Stomach smooth muscle (tissue), 2 donors: ENCODE results near the gene TENM4.
"Not testable (repeated sequence)": the region's sequence is repeated elsewhere in the genome, so short reads cannot be mapped to it uniquely, and the experiment has no call there.

Experiments used
- H3K27ac ChIP-seq: one replicate; pipeline ENCODE4 v1.7.0; 2013; ENCODE audit warnings: mild to moderate bottlenecking, low read length, inconsistent platforms
- H3K27me3 ChIP-seq, 2 donors: one replicate each; pipeline ENCODE4 v1.7.0; 2013; ENCODE audit warnings: low read length in 2 of 2; ENCODE audit not compliant: insufficient read depth in 2 of 2, control insufficient read depth in 1 of 2
- H3K36me3 ChIP-seq, 2 donors: one replicate each; pipeline ENCODE4 v1.7.0; 2013; ENCODE audit warnings: low read length in 2 of 2; ENCODE audit not compliant: control insufficient read depth in 2 of 2, insufficient read depth in 2 of 2
- H3K4me1 ChIP-seq: one replicate; pipeline ENCODE4 v1.7.0; 2013; ENCODE audit warnings: low read length; ENCODE audit not compliant: control insufficient read depth, insufficient read depth
- H3K4me3 ChIP-seq, 2 donors: one replicate each; pipeline ENCODE4 v1.7.0; 2013; ENCODE audit warnings: low read length in 2 of 2
- H3K9ac ChIP-seq, 2 donors: one replicate each; pipeline ENCODE4 v1.7.0; 2013; ENCODE audit warnings: low read length in 2 of 2, mild to moderate bottlenecking in 1 of 2
- H3K9me3 ChIP-seq, 2 donors: one replicate each; pipeline ENCODE4 v1.7.0; 2013; ENCODE audit warnings: low read length in 2 of 2; ENCODE audit not compliant: control insufficient read depth in 2 of 2
- donor health status: healthy.
- donor health status: Pancreatic carcinoma.

The TENM4 gene

DNA sequence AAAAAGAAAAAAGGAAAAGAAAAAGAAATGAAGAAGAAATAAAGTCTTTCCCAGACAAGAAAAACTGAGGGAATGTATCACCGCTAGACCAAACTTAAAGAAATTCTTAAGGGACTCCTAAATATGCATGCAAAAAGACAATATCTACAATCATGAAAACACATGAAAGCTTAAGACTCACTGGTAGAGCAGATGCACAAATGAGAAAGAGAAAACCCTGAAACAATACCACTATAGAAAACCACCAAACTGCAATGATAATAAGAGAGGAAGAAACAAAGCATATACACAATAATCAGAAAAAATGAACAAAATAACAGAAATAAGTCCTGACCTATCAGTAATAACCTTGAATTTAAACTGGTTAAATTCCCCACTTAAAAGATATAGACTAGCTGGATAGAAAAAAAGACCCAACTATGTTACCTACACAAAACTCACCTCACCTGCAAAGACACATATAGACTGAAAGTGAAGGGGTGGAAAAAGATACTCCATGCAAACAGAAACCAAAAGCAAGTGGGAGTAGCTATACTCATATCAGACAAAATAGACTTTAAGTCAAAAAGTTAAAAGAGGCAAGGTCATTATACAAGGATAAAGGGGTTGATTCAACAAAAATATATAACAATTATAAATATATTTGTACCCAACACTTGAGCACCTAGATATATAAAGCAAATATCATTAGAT is 804.9 kb downstream of the TENM4 start:
- Histone ChIP-seq H3K27me3 (peaks cover 0 to 4% of the 10 kb centered on the region in 2 donors), H3K9me3 (no peaks in the 10 kb centered on the region), H3K9ac (no peak overlapping the region), H3K36me3 (no peaks in the 10 kb centered on the region), H3K4me3 (no peak overlapping the region), H3K4me1 (no peaks in the 10 kb centered on the region), H3K27ac (no peak overlapping the region)

DNA sequence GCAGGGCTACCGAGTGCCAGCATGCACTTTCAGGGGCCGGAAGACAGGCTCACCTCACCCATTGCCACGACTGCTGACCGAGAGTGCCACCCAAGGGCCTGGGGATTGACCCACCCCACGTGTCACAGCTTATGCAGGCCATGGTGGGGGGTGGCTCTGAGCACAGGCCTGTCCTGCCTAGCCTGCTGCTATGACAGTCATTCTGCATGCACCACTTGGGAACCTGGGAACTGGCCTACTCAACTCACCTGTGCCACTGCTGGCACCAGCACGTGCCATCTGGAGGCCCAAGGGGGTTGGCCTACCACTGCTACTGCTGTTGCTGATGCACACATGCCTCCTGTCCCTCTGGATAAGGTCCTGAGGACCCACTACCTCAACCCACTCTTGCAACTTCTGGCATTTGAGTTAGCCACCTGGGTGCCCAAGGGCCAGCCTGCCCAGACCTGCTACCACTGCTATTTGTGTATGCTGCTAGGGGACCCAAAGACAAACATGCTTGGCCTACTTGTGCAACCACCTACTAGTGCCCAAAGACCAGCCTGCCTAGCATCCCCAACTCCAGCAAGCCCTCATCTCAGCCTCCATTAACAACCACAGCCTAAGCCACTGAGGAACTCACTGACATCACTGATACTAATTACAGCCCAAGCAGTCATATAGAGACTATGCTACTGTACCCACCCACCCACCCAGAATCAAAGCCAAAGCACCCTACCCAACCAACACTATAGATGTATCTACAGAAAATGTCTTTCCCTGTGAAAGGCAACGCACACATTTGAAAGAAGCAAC is 807.1 kb downstream of the TENM4 start:
- H3K9me3 ChIP-seq = no peaks in the 10 kb centered on the region
- no peaks in the 10 kb centered on the region for H3K4me1 ChIP-seq
- H3K27ac ChIP-seq = no peak overlapping the region
- no peak overlapping the region for H3K9ac ChIP-seq
- H3K36me3 ChIP-seq = no peaks in the 10 kb centered on the region
- H3K4me3 ChIP-seq = no peak overlapping the region
- H3K27me3 ChIP-seq = peaks cover 0 to 4% of the 10 kb centered on the region in 2 donors

DNA sequence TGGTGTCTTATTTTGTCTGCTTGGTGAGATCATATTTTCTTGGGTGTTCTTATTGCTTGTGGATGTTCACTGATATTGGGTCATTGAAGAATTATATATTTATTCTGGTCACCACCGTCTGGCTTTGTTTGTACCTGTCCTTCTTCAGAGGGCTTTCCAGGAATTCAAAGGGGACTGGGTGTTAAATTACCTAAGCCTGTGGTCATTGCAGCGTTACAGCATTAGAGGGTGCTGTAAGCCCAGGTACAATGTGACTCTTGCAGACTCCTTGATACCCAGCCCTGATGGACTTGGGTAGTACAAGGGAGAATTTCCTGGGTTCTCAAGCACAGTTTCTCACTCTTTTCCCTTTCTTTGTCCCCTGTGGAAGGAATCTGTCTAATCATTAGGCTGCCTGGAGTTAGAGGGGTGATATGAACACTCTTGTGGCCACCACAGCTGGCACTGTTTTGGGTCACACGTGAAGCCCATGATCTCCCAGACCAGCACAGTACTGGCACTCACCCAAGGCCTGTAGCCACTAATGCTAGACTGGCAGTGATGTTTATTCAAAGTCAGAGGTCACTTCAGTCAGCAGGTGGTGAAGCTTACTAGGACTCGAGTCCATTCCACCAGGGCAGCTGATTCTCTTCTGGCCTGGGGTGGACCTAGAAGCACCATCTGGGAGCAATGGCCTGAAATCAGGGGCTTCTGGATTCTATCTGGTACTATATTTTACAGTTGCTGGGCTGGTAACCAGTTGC is 810.1 kb downstream of the TENM4 start:
- no peaks in the 10 kb centered on the region for H3K9me3 ChIP-seq
- no peaks in the 10 kb centered on the region for H3K36me3 ChIP-seq
- no peak overlapping the region for H3K4me3 ChIP-seq
- no peak overlapping the region for H3K9ac ChIP-seq
- no peaks in the 10 kb centered on the region for H3K4me1 ChIP-seq
- H3K27me3 ChIP-seq = peaks cover 0 to 4% of the 10 kb centered on the region in 2 donors
- no peak overlapping the region for H3K27ac ChIP-seq

DNA sequence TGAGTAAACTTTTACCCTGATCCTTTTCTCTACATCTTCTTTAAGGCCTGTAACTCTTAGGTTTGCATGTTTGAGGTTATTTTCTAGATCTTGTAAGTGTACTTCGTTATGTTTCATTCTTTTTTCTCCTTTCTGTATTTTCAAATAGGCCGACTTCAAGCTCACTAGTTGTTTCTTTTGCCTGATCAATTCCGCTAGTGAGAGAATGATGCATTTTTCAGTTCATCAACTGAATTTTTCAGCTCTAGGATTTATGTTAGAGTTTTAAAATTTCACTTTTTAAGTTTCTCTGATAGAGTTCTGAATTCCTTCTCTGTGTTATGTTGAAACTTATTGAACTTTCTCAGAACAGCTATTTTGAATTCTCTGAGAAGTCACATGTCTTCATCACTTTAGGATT is 810.7 kb downstream of the TENM4 start:
- Histone ChIP-seq H3K9me3 (no peaks in the 10 kb centered on the region), H3K36me3 (no peaks in the 10 kb centered on the region), H3K27ac (no peak overlapping the region), H3K9ac (no peak overlapping the region), H3K27me3 (peaks cover 0 to 4% of the 10 kb centered on the region in 2 donors), H3K4me3 (no peak overlapping the region), H3K4me1 (no peaks in the 10 kb centered on the region)

DNA sequence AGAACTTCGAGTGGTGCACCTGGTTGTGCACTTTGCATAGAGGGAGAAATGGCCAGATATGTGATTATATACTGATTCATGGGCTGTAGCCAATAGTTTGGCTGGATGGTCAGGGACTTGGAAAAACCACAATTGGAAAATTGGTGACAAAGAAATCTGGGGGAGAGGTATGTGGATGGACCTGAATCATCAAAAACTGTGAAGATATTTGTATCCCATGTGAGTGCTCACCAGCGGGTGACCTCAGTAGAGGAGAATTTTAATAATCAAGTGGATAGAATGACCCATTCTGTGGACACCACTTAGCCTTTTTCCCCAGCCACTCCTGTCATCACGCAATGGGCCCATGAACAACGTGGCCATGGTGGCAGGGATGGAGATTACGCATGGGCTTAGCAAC is 818.2 kb downstream of the TENM4 start:
- H3K9ac ChIP-seq = no peak overlapping the region
- H3K9me3 ChIP-seq = peaks cover 2 to 11% of the 10 kb centered on the region in 2 donors
- H3K27ac ChIP-seq = no peak overlapping the region
- H3K4me3 ChIP-seq = no peak overlapping the region
- H3K36me3 ChIP-seq = no peaks in the 10 kb centered on the region
- H3K27me3 ChIP-seq = no peaks in the 10 kb centered on the region
- H3K4me1 ChIP-seq = no peaks in the 10 kb centered on the region

DNA sequence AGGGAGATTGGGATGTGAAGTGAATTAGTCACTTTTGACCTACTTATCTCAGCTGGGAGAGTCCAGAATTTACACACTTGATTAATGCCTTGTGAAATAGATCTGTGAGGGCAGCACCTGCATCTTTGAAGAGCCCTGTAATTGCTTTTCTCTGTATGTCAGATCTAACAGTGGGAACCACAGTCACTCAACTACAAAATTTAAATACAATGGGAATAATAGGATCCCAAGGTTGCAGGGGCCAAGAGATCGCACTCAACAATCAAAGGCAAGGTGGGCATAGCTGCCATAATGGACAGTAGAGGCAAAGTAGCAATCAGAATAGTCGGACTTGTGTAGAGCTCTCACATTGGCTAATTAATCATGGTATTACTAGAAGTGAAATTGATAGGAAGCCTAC is 820.7 kb downstream of the TENM4 start:
- H3K4me1 ChIP-seq = no peaks in the 10 kb centered on the region
- H3K9me3 ChIP-seq = peaks cover 2 to 11% of the 10 kb centered on the region in 2 donors
- H3K27me3 ChIP-seq = no peaks in the 10 kb centered on the region
- H3K4me3 ChIP-seq = no peak overlapping the region
- no peaks in the 10 kb centered on the region for H3K36me3 ChIP-seq
- no peak overlapping the region for H3K27ac ChIP-seq
- H3K9ac ChIP-seq = no peak overlapping the region

DNA sequence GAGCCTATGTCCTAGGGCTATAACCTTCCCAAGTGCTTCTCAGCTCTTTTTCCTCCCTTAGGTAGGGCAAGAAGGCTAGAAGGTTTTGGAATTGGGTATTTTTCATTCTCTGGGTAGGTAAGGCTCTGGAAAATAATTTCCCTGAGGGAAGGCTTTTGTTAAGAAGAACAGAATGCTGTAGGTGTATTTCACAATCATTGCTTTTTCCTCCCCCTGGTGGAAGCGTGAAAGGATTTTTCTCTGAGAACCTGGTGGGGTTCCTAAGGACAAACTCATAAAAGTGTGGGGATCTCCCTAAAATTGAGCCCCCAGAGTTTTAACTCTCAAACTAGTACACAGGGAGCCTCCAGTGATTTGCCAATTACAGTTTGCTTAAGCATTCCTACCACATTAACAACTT is 825.1 kb downstream of the TENM4 start:
- Histone ChIP-seq H3K27me3 (no peaks in the 10 kb centered on the region), H3K9ac (no peak overlapping the region), H3K4me3 (no peak overlapping the region), H3K9me3 (peaks cover 2 to 4% of the 10 kb centered on the region in 2 donors), H3K27ac (no peak overlapping the region), H3K4me1 (no peaks in the 10 kb centered on the region), H3K36me3 (no peaks in the 10 kb centered on the region)

DNA sequence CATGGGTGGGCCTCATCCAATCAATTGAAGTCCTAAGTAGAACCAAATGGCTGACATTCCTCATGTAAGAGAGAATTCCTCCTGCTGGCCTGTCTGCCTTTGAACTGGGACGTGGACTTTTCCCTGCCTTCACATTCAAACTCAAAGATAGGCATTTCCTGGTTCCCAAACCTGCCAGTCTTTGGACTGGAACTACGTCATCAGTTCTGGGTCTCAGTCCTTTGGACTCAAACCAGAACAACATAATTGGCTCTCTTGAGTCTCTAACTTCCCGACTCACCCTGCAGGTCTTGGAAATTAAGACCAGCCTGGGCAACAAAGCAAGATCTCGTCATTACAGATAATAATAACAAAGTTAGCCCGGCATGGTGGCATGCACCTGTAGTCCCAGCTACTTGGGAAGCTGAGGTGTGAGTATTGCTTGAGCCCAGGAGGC is 827.4 kb downstream of the TENM4 start:
- no peaks in the 10 kb centered on the region for H3K36me3 ChIP-seq
- no peak overlapping the region for H3K4me3 ChIP-seq
- no peak overlapping the region for H3K27ac ChIP-seq
- no peaks in the 10 kb centered on the region for H3K9me3 ChIP-seq
- H3K4me1 ChIP-seq = no peaks in the 10 kb centered on the region
- no peak overlapping the region for H3K9ac ChIP-seq
- no peaks in the 10 kb centered on the region for H3K27me3 ChIP-seq

DNA sequence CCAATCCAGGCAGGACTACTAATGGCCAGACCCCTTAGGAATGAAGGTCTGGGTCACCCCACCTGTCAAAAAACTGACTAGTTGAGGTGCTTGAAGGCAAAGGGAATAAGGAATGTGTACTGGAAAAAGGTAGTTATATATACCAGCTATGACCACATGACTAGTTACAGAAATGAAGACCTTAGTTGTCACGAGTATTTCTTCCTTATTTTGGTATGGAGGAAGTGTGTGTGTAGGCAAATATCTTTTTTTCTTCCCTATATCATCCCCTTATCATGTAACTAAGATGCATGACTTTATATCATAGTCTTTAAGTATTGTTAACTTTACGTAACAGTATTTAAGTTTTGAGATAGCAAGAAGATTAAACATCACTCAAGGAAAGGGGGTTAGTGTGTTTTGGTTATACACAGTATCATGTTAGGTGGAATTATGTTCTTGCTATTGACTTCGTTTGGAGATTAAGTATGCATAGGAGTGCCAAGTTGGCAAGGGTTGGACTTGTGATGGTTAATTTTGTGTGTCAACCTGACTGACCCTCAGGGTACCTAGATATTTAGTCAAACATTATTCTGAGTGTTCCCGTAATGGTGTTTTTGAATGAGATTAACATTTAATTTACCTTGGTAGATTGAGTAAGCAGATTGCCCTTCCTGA is 828.0 kb downstream of the TENM4 start:
- Histone ChIP-seq H3K4me1 (no peaks in the 10 kb centered on the region), H3K27me3 (no peaks in the 10 kb centered on the region), H3K36me3 (no peaks in the 10 kb centered on the region), H3K9ac (no peak overlapping the region), H3K9me3 (no peaks in the 10 kb centered on the region), H3K4me3 (no peak overlapping the region), H3K27ac (no peak overlapping the region)

DNA sequence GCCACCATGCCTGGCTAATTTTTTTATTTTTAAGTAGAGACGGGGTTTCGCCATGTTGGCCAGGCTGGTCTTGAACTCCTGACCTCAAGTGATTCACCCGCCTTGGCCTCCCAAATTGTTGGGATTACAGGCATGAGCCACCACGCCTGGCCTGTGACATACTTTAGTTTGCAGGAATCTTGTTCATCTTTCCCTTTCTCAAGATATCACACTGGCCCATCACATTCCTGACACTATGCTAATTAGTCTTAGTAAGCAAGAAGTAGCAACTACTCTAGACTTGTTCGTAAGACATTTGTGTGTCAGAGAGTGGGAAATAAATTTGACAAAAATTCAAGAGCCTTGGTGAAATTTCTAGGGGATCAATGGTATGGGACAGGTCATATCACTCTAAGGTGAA is 831.5 kb downstream of the TENM4 start:
- H3K27me3 ChIP-seq, H3K9ac ChIP-seq, H3K27ac ChIP-seq, H3K4me3 ChIP-seq, H3K36me3 ChIP-seq, H3K4me1 ChIP-seq, H3K9me3 ChIP-seq: not testable (repeated sequence)
